ENCODE measurements around the gene RASGRP1.

DNA sequence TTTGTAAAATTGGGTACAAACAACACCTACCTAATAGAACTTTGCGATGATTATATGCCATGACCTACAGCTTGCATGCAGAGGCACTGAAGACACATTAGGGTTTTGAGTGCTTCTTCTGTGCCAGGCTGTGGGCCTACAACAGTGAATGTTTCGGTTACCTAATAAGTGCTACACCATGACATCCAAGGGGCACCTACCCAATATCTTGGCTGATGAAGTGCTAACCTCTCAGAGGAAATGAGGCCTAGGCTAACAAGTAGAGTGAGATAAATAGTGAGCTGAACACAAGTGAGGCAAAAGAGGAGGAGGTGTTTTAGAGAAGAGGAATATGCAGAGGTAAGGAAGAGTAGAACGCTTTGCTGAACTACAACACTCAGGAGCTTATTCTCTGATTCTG lies 12.2 kb upstream of the RASGRP1 start:
- TF ChIP-seq, protein P1, sequence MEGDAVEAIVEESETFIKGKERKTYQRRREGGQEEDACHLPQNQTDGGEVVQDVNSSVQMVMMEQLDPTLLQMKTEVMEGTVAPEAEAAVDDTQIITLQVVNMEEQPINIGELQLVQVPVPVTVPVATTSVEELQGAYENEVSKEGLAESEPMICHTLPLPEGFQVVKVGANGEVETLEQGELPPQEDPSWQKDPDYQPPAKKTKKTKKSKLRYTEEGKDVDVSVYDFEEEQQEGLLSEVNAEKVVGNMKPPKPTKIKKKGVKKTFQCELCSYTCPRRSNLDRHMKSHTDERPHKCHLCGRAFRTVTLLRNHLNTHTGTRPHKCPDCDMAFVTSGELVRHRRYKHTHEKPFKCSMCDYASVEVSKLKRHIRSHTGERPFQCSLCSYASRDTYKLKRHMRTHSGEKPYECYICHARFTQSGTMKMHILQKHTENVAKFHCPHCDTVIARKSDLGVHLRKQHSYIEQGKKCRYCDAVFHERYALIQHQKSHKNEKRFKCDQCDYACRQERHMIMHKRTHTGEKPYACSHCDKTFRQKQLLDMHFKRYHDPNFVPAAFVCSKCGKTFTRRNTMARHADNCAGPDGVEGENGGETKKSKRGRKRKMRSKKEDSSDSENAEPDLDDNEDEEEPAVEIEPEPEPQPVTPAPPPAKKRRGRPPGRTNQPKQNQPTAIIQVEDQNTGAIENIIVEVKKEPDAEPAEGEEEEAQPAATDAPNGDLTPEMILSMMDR (conservative IDR thresholded peaks at IDR 0.05 in 1 of 2, IDR thresholded peaks at IDR 0.05 in 1 of 2; ENCODE audit: low read depth in 1 of 2, low read length in 2 of 2) = no peak
- no peak for TF ChIP-seq EZH2 (IDR thresholded peaks at IDR 0.05; ENCODE audit: low read length, missing control alignments)

Data from fibroblast of lung (primary cell).